GM18508 (cell line): Measurements from ENCODE around the gene IL4I1.

Experiments
- ATAC-seq: cut with Tn5 transposase; IDR thresholded peaks from one replicate; pipeline ENCODE4 v1.9.1; 2021; ENCODE audit warnings: moderate number of reproducible peaks; ENCODE audit not compliant: insufficient read depth, unreplicated experiment

Gene IL4I1

GRCh38 chr19:49904136-49904535 lies 7.4 kb upstream of the IL4I1 start:
- no peak for ATAC-seq

GRCh38 chr19:49895566-49896297 lies 955 bp downstream of the IL4I1 start:
- no peak for ATAC-seq

GRCh38 chr19:49894879-49895565 lies 1.7 kb downstream of the IL4I1 start:
- ATAC-seq: no peak

GRCh38 chr19:49894011-49894664 lies 2.5 kb downstream of the IL4I1 start:
- ATAC-seq: no peak

- ATAC-seq: no peak
These were observed 4.0 kb downstream of the IL4I1 start for GRCh38 chr19:49892716-49893115.

- ATAC-seq: no peak
These were observed 5.3 kb downstream of the IL4I1 start for GRCh38 chr19:49891393-49891792.

GRCh38 chr19:49890349-49891311 lies 6.1 kb downstream of the IL4I1 start:
- no peak for ATAC-seq

- ATAC-seq: no peak
These were observed 6.9 kb downstream of the IL4I1 start for GRCh38 chr19:49889687-49890348.

GRCh38 chr19:49889038-49889686 lies 7.5 kb downstream of the IL4I1 start:
- ATAC-seq: no peak

GRCh38 chr19:49888510-49888824 lies 8.2 kb downstream of the IL4I1 start:
- ATAC-seq: no peak

- no peak for ATAC-seq
These were observed 8.8 kb downstream of the IL4I1 start for GRCh38 chr19:49887665-49888509.

- no peak for ATAC-seq
These were observed 9.5 kb downstream of the IL4I1 start for GRCh38 chr19:49887037-49887664.

- ATAC-seq: no peak
These were observed 11.9 kb downstream of the IL4I1 start for GRCh38 chr19:49884760-49885159.

GRCh38 chr19:49884109-49884508 lies 12.6 kb downstream of the IL4I1 start:
- ATAC-seq: no peak

- no peak for ATAC-seq
These were observed 13.6 kb downstream of the IL4I1 start for GRCh38 chr19:49883094-49883493.

GRCh38 chr19:49882643-49883042 lies 14.0 kb downstream of the IL4I1 start:
- no peak for ATAC-seq

- no peak for ATAC-seq
These were observed 14.9 kb downstream of the IL4I1 start for GRCh38 chr19:49881672-49882394.
